OCI-LY3 (cell line): ENCODE measurements around the gene RPS6KA5.

Source experiments
- CTCF ChIP-seq: fragments of 200-600, 300-600 bp; sonication (generic); IDR thresholded peaks from 2 replicates; pipeline ENCODE4 v1.5.1; 2014; ENCODE audit warnings: antibody characterized with exemption, low read length, low read depth
- EZH2phosphoT487 ChIP-seq: fragments of 200-600 bp; shearing (Covaris generic); IDR thresholded peaks from 2 replicates; pipeline ENCODE4 v1.6.1; 2018; ENCODE audit warnings: antibody characterized with exemption, mixed run types, low read depth

- TF ChIP-seq CTCF (no peak), EZH2phosphoT487 (no peak)
Observed at GRCh38 chr14:91088585-91089235, 28.3 kb upstream of the RPS6KA5 start.
